CD4-positive, CD25-positive, alpha-beta regulatory T cell (primary cell): ENCODE measurements around the gene NAA16. TPM values are rescaled to one million over a fixed set of nuclear protein-coding genes. Genes with fewer than 3 reads are reported as not detected.

Experiments used
- ATAC-seq, 2 donors: fragments of 150-1000 bp; cut with Tn5 transposase; one replicate each; pipeline ENCODE4 v1.10.0; 2021; ENCODE audit warnings: low read depth in 2 of 2, moderate number of reproducible peaks in 2 of 2, moderate library complexity in 1 of 2
- DNase-seq, 3 donors: peaks; one replicate each; pipeline versions ENCODE4 v3.0.0 to v3.0.0-alpha.2; 2012 to 2022; ENCODE audit warnings: mixed read lengths in 1 of 3
- H3K27ac ChIP-seq: one replicate; pipeline ENCODE4 v1.7.0; 2013; ENCODE audit warnings: mild to moderate bottlenecking, low read length; ENCODE audit not compliant: insufficient read depth, poor library complexity, severe bottlenecking
- H3K27me3 ChIP-seq: one replicate; pipeline ENCODE4 v1.7.0; 2013; ENCODE audit warnings: low read length; ENCODE audit not compliant: control insufficient read depth, insufficient read depth
- H3K36me3 ChIP-seq: one replicate; pipeline ENCODE4 v1.7.0; 2013; ENCODE audit warnings: mild to moderate bottlenecking, low read length, moderate library complexity; ENCODE audit not compliant: control insufficient read depth, insufficient read depth
- H3K4me1 ChIP-seq: 2 replicates; pipeline ENCODE4 v1.7.0; 2013; ENCODE audit warnings: mild to moderate bottlenecking, low read length; ENCODE audit not compliant: insufficient read depth, control insufficient read depth, poor library complexity, severe bottlenecking
- H3K4me3 ChIP-seq: one replicate; pipeline ENCODE4 v1.7.0; 2013; ENCODE audit warnings: low read depth, mild to moderate bottlenecking, low read length, moderate library complexity
- H3K9me3 ChIP-seq, 2 experiments: 1 replicate in 1 of 2; 2 replicates in 1 of 2; pipeline ENCODE4 v1.7.0; 2013; ENCODE audit warnings: low read length in 2 of 2, mild to moderate bottlenecking in 1 of 2, moderate library complexity in 1 of 2; ENCODE audit not compliant: control insufficient read depth in 2 of 2
- H3K27ac Mint-ChIP-seq, 3 donors: one replicate each; pipeline ENCODE4 v1.8.0; 2020 to 2022; ENCODE audit warnings: mild to moderate bottlenecking in 3 of 3, mixed read lengths in 3 of 3, moderate library complexity in 2 of 3
- H3K27me3 Mint-ChIP-seq: one replicate; pipeline ENCODE4 v1.8.0; 2022; ENCODE audit warnings: mild to moderate bottlenecking, mixed read lengths
- H3K36me3 Mint-ChIP-seq: one replicate; pipeline ENCODE4 v1.8.0; 2020; ENCODE audit warnings: mixed read lengths
- H3K4me1 Mint-ChIP-seq, 4 donors: one replicate each; pipeline ENCODE4 v1.8.0; 2020 to 2022; ENCODE audit warnings: mixed read lengths in 4 of 4, mild to moderate bottlenecking in 1 of 4
- H3K4me3 Mint-ChIP-seq, 4 donors: one replicate each; pipeline ENCODE4 v1.8.0; 2020 to 2022; ENCODE audit warnings: mild to moderate bottlenecking in 4 of 4, mixed read lengths in 4 of 4, moderate library complexity in 3 of 4
- H3K9me3 Mint-ChIP-seq, 7 donors: one replicate each; pipeline ENCODE4 v1.8.0; 2020 to 2022; ENCODE audit warnings: mixed read lengths in 7 of 7, mild to moderate bottlenecking in 3 of 7, moderate library complexity in 2 of 7
- polyA plus RNA-seq, 4 donors: library from polyadenylated mRNA; unstranded; fragments of 300-500 nt; fragmentation: Illumina TruSeq; gene quantifications; one replicate each; pipeline ENCODE4 v1.2.3, GENCODE V29; 2021
- total RNA-seq: library from RNA; stranded (reverse); gene quantifications from one replicate; pipeline ENCODE4 v1.2.3, GENCODE V29; 2022

The NAA16 gene
- total RNA-seq (65.8 TPM), polyA plus RNA-seq (10 to 100 TPM in 3 of 4 donors, 1 to 10 TPM in 1; 9.4 to 16.1 (median 14.7) TPM)

DNA sequence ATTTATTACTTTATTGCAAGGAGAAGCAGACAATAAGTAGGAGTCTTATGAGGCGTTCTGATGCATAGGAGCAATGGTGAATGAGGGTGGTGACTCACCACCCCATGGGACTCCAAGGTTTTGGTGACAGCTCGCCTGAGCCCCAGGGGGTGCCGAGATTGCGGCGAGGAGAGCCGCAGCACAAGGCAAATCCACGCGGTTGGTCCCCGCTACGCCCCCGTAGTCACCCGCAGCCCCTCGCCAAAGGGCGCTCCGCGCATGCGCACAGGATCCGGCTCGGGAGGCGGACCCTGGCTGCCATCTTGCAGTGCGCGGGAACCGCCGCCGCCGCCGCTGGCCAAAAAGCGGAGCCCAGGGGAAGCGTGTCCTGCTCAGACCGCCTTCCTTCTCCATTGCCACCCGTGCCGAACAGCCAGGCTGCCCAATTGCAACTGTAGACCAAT is at the start of gene NAA16:
NAA16 (plus strand) TSS at position 305 of the 443 bp plus-strand sequence. CDS start 262 bp downstream, outside the sequence.
- H3K9me3 Mint-ChIP-seq, result peaks cover 0 to 2% (median 0%) of the 10 kb centered on the region in 7 donors
- no peaks in the 10 kb centered on the region for H3K27me3 ChIP-seq
- H3K4me1 ChIP-seq, result peaks cover 39% of the 10 kb centered on the region
- peak; percentile 90 to 92 (median 91) for DNase-seq
- no peaks in the 10 kb centered on the region for H3K27me3 Mint-ChIP-seq
- peak within 1 kb of the TSS; percentile 98 for H3K4me3 ChIP-seq
- peak within 1 kb of the TSS; percentile 96 to 100 (median 98) for H3K4me3 Mint-ChIP-seq
- no peaks in the 10 kb centered on the region for H3K36me3 ChIP-seq
- H3K27ac Mint-ChIP-seq, result peak within 1 kb of the TSS; percentile 95 to 97 (median 96)
- H3K27ac ChIP-seq, result peak within 1 kb of the TSS; percentile 78
- peaks cover 28 to 57% (median 35%) of the 10 kb centered on the region in 4 donors for H3K4me1 Mint-ChIP-seq
- no peaks in the 10 kb centered on the region for H3K9me3 ChIP-seq
- peak; percentile 79 to 80 for ATAC-seq
- H3K36me3 Mint-ChIP-seq, result no peaks in the 10 kb centered on the region

GRCh38 chr13:41263261-41263971 is 47.7 kb upstream of the NAA16 start, which contains the start of gene MTRF1:
TSS of gene MTRF1 (minus strand) at chr13:41263576. CDS start at chr13:41260907, 2,669 bp downstream.
- Histone ChIP-seq H3K36me3 (peaks cover 11% of the 10 kb centered on the region), H3K27ac (peak within 1 kb of the TSS; percentile 88), H3K4me1 (peaks cover 13% of the 10 kb centered on the region), H3K9me3 (peaks cover 6 to 7% of the 10 kb centered on the region in 2 experiments), H3K27me3 (no peaks in the 10 kb centered on the region), H3K4me3 (peak within 1 kb of the TSS; percentile 82)
- peaks cover 0 to 5% (median 2%) of the 10 kb centered on the region in 7 donors for H3K9me3 Mint-ChIP-seq
- H3K36me3 Mint-ChIP-seq, result peaks cover 11% of the 10 kb centered on the region
- H3K27me3 Mint-ChIP-seq, result no peaks in the 10 kb centered on the region
- peak; percentile 94 for ATAC-seq
- H3K4me1 Mint-ChIP-seq, result peaks cover 4 to 26% (median 18%) of the 10 kb centered on the region in 4 donors
- peak within 1 kb of the TSS; percentile 95 to 98 (median 95) for H3K27ac Mint-ChIP-seq
- peak within 1 kb of the TSS; percentile 89 to 97 (median 95) for H3K4me3 Mint-ChIP-seq
- DNase-seq, result peak; percentile 72 to 91 (median 88)

- H3K4me3 ChIP-seq, result no peak overlapping the region
- Mint-ChIP-seq H3K27me3 (peaks cover 6% of the 10 kb centered on the region), H3K9me3 (peaks cover 0 to 8% (median 2%) of the 10 kb centered on the region in 7 donors), H3K4me3 (peak overlapping the region in 1 of 4 donors; percentile 59), H3K27ac (no peak overlapping the region), H3K36me3 (no peaks in the 10 kb centered on the region), H3K4me1 (peaks cover 4 to 25% (median 20%) of the 10 kb centered on the region in 4 donors)
- no peak for ATAC-seq
- no peak for DNase-seq
- peaks cover 13% of the 10 kb centered on the region for H3K4me1 ChIP-seq
- H3K9me3 ChIP-seq, result peaks cover 14 to 15% of the 10 kb centered on the region in 2 experiments
- H3K36me3 ChIP-seq, result no peaks in the 10 kb centered on the region
- H3K27me3 ChIP-seq, result no peaks in the 10 kb centered on the region
- H3K27ac ChIP-seq, result no peak overlapping the region
Measured at GRCh38 chr13:41267106-41267505, 44.0 kb upstream of the NAA16 start.

- H3K27ac ChIP-seq, result no peak overlapping the region
- Mint-ChIP-seq H3K9me3 (peaks cover 0 to 8% (median 2%) of the 10 kb centered on the region in 7 donors), H3K27me3 (peaks cover 8% of the 10 kb centered on the region), H3K4me3 (no peak overlapping the region), H3K4me1 (peaks cover 0 to 13% (median 10%) of the 10 kb centered on the region in 4 donors), H3K36me3 (no peaks in the 10 kb centered on the region), H3K27ac (no peak overlapping the region)
- peaks cover 3% of the 10 kb centered on the region for H3K4me1 ChIP-seq
- ATAC-seq (no peak), DNase-seq (peak in 1 of 3 donors; percentile 43)
- no peaks in the 10 kb centered on the region for H3K27me3 ChIP-seq
- H3K36me3 ChIP-seq, result no peaks in the 10 kb centered on the region
- peaks cover 14 to 15% of the 10 kb centered on the region in 2 experiments for H3K9me3 ChIP-seq
- H3K4me3 ChIP-seq, result no peak overlapping the region
Measured at GRCh38 chr13:41268764-41269163, 42.3 kb upstream of the NAA16 start.

DNA sequence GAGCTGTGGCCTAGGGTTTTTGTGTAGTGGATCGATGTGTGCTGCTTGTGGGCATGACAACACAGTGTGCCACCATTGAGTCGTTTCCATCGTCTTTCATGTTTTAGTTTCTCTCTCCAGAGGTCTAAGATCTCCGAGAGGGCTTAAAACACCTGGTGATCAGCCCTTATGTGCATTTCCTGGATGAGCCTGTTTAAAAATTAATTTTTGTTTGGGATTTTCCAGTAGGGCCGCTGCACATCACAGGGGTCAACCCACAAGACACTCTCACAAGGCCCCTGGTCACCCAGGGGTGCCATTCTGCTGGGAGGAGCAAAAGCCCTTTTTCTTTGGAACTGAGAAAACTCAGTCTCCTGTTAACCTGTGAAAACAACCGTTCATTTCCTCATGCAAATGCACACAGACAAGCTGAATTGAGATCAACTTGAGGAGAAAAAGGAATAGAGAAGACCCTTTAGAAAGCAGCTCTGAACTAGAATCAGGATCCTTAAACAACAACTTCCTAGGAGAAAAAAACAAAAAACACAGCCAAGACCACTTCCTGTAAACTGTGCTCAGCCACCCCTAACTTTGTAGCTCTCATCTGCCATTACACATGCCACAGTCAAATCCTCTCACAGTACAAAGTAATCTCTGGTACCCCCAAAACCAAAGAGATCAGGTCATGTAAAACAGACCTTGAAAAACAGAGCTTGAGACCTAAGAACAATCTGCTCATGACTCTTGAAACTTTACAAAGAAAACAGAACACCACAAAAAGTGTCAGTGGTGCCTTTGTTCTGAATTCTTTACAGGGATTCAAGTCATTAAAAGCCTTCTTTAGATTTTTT is 39.4 kb upstream of the NAA16 start:
- no peaks in the 10 kb centered on the region for H3K36me3 ChIP-seq
- ATAC-seq (no peak), DNase-seq (peak in 1 of 3 donors; percentile 10)
- Mint-ChIP-seq H3K27ac (peak overlapping the region; percentile 85 to 91 (median 86)), H3K4me3 (peak overlapping the region in 2 of 4 donors; percentile 27 to 41), H3K4me1 (peaks cover 0 to 12% (median 10%) of the 10 kb centered on the region in 4 donors), H3K36me3 (no peaks in the 10 kb centered on the region), H3K9me3 (peaks cover 0 to 6% (median 2%) of the 10 kb centered on the region in 7 donors), H3K27me3 (peaks cover 8% of the 10 kb centered on the region)
- no peaks in the 10 kb centered on the region for H3K4me1 ChIP-seq
- peak overlapping the region; percentile 15 for H3K27ac ChIP-seq
- H3K9me3 ChIP-seq, result peaks cover 14 to 15% of the 10 kb centered on the region in 2 experiments
- H3K27me3 ChIP-seq, result no peaks in the 10 kb centered on the region
- H3K4me3 ChIP-seq, result no peak overlapping the region

DNA sequence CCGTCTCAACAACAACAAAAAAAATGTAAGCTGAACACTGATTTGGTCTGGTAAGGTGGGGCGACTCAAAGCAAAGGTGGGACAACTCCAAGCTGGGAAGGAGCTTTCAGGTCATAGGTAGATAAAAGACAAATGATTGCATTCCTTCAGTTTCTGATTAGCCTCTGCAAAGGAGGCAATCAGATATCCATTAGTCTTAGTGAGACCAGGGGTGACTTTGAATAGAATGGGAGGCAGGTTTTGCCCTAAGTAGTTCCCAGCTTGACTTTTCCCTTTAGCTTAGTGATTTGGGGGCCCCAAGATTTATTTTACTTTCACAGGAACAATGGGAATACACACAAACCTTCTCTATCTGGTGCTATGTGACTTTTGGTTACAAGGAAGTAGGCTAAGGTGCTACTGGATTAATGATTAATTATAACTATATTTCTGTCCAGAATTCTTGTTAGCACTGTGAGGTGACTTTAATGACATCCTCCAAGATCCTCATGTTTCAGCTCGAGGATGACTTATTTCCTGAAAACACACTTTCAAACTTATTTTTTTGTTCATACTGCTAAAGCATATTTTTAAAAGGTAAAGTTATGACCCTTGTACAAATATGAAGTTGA is 37.1 kb upstream of the NAA16 start:
- H3K27ac Mint-ChIP-seq, result no peak overlapping the region
- Histone ChIP-seq H3K9me3 (peaks cover 3% of the 10 kb centered on the region in 2 experiments), H3K36me3 (no peaks in the 10 kb centered on the region), H3K4me1 (no peaks in the 10 kb centered on the region), H3K4me3 (no peak overlapping the region), H3K27me3 (no peaks in the 10 kb centered on the region), H3K27ac (no peak overlapping the region)
- ATAC-seq, result no peak
- H3K36me3 Mint-ChIP-seq, result no peaks in the 10 kb centered on the region
- H3K4me1 Mint-ChIP-seq, result peaks cover 0 to 12% (median 11%) of the 10 kb centered on the region in 4 donors
- no peak overlapping the region for H3K4me3 Mint-ChIP-seq
- H3K27me3 Mint-ChIP-seq, result peaks cover 8% of the 10 kb centered on the region
- no peak for DNase-seq
- peaks cover 0 to 6% (median 0%) of the 10 kb centered on the region in 7 donors for H3K9me3 Mint-ChIP-seq

DNA sequence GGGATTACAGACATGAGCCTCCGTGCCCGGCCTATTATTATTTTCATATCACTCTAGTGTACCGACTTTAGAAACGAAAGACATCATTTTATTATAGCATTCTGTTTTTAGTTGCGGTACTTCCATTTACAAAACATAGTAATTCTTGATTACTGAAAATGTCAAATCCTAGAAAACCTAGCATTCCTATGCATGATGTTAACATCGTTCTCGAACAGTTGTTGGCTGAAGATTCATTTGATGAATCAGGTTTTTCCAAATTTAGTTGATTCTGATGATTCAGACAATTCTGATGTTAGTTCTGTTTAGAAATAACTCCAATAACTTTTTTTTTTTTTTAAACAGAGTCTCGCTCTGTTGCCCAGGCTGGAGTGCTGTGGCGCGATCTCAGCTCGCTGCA is 36.2 kb upstream of the NAA16 start:
- DNase-seq, result no peak
- peaks cover 8% of the 10 kb centered on the region for H3K27me3 Mint-ChIP-seq
- no peak overlapping the region for H3K4me3 Mint-ChIP-seq
- Histone ChIP-seq H3K36me3 (no peaks in the 10 kb centered on the region), H3K4me1 (no peaks in the 10 kb centered on the region), H3K27ac (no peak overlapping the region), H3K27me3 (no peaks in the 10 kb centered on the region), H3K4me3 (no peak overlapping the region), H3K9me3 (no peaks in the 10 kb centered on the region)
- peaks cover 0 to 6% (median 0%) of the 10 kb centered on the region in 7 donors for H3K9me3 Mint-ChIP-seq
- peaks cover 0 to 12% (median 11%) of the 10 kb centered on the region in 4 donors for H3K4me1 Mint-ChIP-seq
- H3K27ac Mint-ChIP-seq, result no peak overlapping the region
- no peaks in the 10 kb centered on the region for H3K36me3 Mint-ChIP-seq
- no peak for ATAC-seq
